Endothelial cell of umbilical vein (primary cell): ENCODE data around the gene KCTD6. TPM values are rescaled to one million over a fixed set of nuclear protein-coding genes. Genes with fewer than 3 reads are reported as not detected.

Experiments
- BruUV-seq: library from RNA; stranded (reverse); fragments of 400-500 nt; replicated peaks from 2 replicates; lab custom pipeline; 2021; lab: Mats Ljungman, UMichigan
- CTCF ChIA-PET: fragments of 300-600, 350-600 bp; sonication (Branson Sonifier 250); formaldehyde crosslinking; loops from one replicate; lab custom pipeline; 2021; ENCODE audit warnings: antibody characterized with exemption, inconsistent platforms; lab: Charles Lee
- POLR2A ChIA-PET: fragments of 300-600, 350-600 bp; sonication (Branson Sonifier 250); formaldehyde crosslinking; loops from one replicate; lab custom pipeline; 2021; ENCODE audit warnings: antibody characterized with exemption, inconsistent platforms; lab: Charles Lee
- DNase-seq: peaks from one replicate; pipeline ENCODE4 v3.0.0-alpha.2; 2011; ENCODE audit warnings: low read depth, low spot score
- FAIRE-seq: peaks from 2 replicates; lab custom pipeline; 2011; peaks lifted over from hg19 to GRCh38; lab: Jason Lieb, UNC
- H2AFZ ChIP-seq: 2 replicates; pipeline ENCODE4 v1.6.0; 2012; ENCODE audit warnings: low read depth, low read length, control low read depth, inconsistent platforms
- H3K27ac ChIP-seq: 2 replicates; pipeline ENCODE4 v1.5.1; 2011; ENCODE audit warnings: low read depth, mild to moderate bottlenecking, control low read depth, low read length, moderate library complexity; ENCODE audit not compliant: insufficient read depth
- H3K27me3 ChIP-seq, 2 experiments: 2 replicates each; pipeline versions ENCODE4 v1.6.0 to v1.6.1; 2011; ENCODE audit warnings: low read length in 2 of 2, mixed read lengths in 1 of 2; ENCODE audit not compliant: control insufficient read depth in 2 of 2, insufficient read depth in 2 of 2
- H3K36me3 ChIP-seq, 2 experiments: 2 replicates in 1 of 2; 3 replicates in 1 of 2; pipeline ENCODE4 v1.5.1; 2011; ENCODE audit warnings: low read length in 2 of 2, mild to moderate bottlenecking in 1 of 2, moderate library complexity in 1 of 2; ENCODE audit not compliant: control insufficient read depth in 2 of 2, insufficient read depth in 2 of 2; ENCODE audit errors: extremely low read depth in 1 of 2
- H3K4me1 ChIP-seq: 3 replicates; pipeline ENCODE4 v1.5.1; 2011; ENCODE audit warnings: mild to moderate bottlenecking, low read length; ENCODE audit not compliant: control insufficient read depth, insufficient read depth; ENCODE audit errors: extremely low read depth
- H3K4me2 ChIP-seq: 2 replicates; pipeline ENCODE4 v1.6.1; 2011; ENCODE audit warnings: low read length, control low read depth, mixed read lengths; ENCODE audit not compliant: insufficient read depth
- H3K4me3 ChIP-seq, 3 experiments: fragments of 200-600 bp in 1 of 3; sonication (generic), shearing (Covaris generic) in 1 of 3; replicated peaks in 1 of 3; 2 replicates each; pipeline ENCODE4 v1.5.1; 2011 to 2016; ENCODE audit warnings: control low read depth in 3 of 3, low read length in 3 of 3, mild to moderate bottlenecking in 2 of 3, inconsistent platforms in 1 of 3, low read depth in 1 of 3, moderate library complexity in 1 of 3; ENCODE audit not compliant: insufficient read depth in 1 of 3
- H3K79me2 ChIP-seq: 2 replicates; pipeline ENCODE4 v1.6.0; 2012; ENCODE audit warnings: low read length, inconsistent platforms; ENCODE audit not compliant: control insufficient read depth, insufficient read depth
- H3K9ac ChIP-seq: replicated peaks from 2 replicates; pipeline ENCODE3; 2011; ENCODE audit warnings: low read length, control low read depth; ENCODE audit not compliant: insufficient read depth; ENCODE audit errors: extremely low read depth
- H3K9me1 ChIP-seq: replicated peaks from 3 replicates; pipeline ENCODE4 v1.6.0; 2011; ENCODE audit warnings: mild to moderate bottlenecking, low read length; ENCODE audit not compliant: control insufficient read depth, insufficient read depth; ENCODE audit errors: extremely low read depth
- H3K9me3 ChIP-seq: replicated peaks from 2 replicates; pipeline ENCODE4 v1.5.1; 2012; ENCODE audit warnings: low read length, inconsistent platforms; ENCODE audit not compliant: control insufficient read depth, insufficient read depth
- H4K20me1 ChIP-seq: replicated peaks from 2 replicates; pipeline ENCODE3; 2011; ENCODE audit warnings: mild to moderate bottlenecking, low read length; ENCODE audit not compliant: control insufficient read depth, insufficient read depth; ENCODE audit errors: extremely low read depth
- CTCF ChIP-seq, 2 donors: IDR thresholded peaks; 1 replicate in 1 of 2; 2 replicates in 1 of 2; pipeline ENCODE4 v1.5.1; 2011; ENCODE audit warnings: low read length in 2 of 2, mild to moderate bottlenecking in 2 of 2, moderate library complexity in 2 of 2, control low read depth in 1 of 2, inconsistent platforms in 1 of 2, low read depth in 1 of 2; ENCODE audit not compliant: insufficient read depth in 1 of 2; ENCODE audit errors: extremely low read depth in 1 of 2
- MAX ChIP-seq: IDR thresholded peaks from 2 replicates; pipeline ENCODE4 v1.6.1; 2011; ENCODE audit not compliant: insufficient read depth, insufficient read length
- dilution Hi-C: fragments of 300-500 bp; cut with MboI; formaldehyde crosslinking; loops from one replicate; pipeline ENCODE4 v1.15.0; 2019; ENCODE audit warnings: low sequenced_read_pairs; ENCODE audit not compliant: extremely low pct_ligation_motif_present
- intact Hi-C: fragments of 100-400 bp; cut with micrococcal nuclease; formaldehyde crosslinking; loops from one replicate; pipeline ENCODE4 v1.10.0; 2022
- polyA plus RNA-seq, 4 experiments: library from polyadenylated mRNA; depleted of rRNA in 3 of 4; stranded (reverse) in 3 of 4; unstranded in 1 of 4; fragments of >200 nt; gene quantifications; 2 replicates each; pipeline versions ENCODE4 v1.2.1 to v1.2.3, GENCODE V29; 2011 to 2012; ENCODE audit warnings: missing spikeins in 1 of 4
- total RNA-seq: library from RNA; stranded (reverse); gene quantifications from 2 replicates; pipeline ENCODE4 v1.2.3, GENCODE V29; 2021

KCTD6 gene
- total and polyA plus RNA-seq, 2 donors (not counting 3 experiments of a cell fraction or from before 2014, with no cell fraction given), result 6.4 TPM

GRCh38 chr3:58532794-58533220, 40.9 kb downstream of the KCTD6 start:
- Histone ChIP-seq H4K20me1 (no peaks in the 10 kb centered on the region), H3K9ac (no peak overlapping the region), H3K4me1 (peaks cover 21% of the 10 kb centered on the region), H3K9me1 (no peaks in the 10 kb centered on the region), H3K27me3 (no peaks in the 10 kb centered on the region), H3K9me3 (no peaks in the 10 kb centered on the region), H3K36me3 (no peaks in the 10 kb centered on the region), H3K4me2 (no peak overlapping the region), H2AFZ (no peak overlapping the region), H3K27ac (no peak overlapping the region), H3K79me2 (no peaks in the 10 kb centered on the region), H3K4me3 (no peak overlapping the region)
- dilution Hi-C loops, result no loop called here
- intact Hi-C loops, result loop anchor here (1.0 to 2.0 kb wide), 6 partner anchors 42 to 227 kb away; partner anchors contain the start of genes HTD2, PDHB and RPP14
- ChIA-PET CTCF (interaction anchor here (2.0 to 3.6 kb wide), 2 partner anchors 69 to 226 kb away, joined by 12 to 18 read pairs; partner anchors contain the start of genes HTD2 and RPP14), POLR2A (no interaction called here)
- TF ChIP-seq MAX, result no peak
- peak; percentile 90 to 91 for TF ChIP-seq CTCF (IDR thresholded peaks at IDR 0.05; ENCODE audit: extremely low read depth in 1 of 2, insufficient read depth in 1 of 2, low read depth in 1 of 2, low read length in 2 of 2)
- DNase-seq (peak; percentile 55), FAIRE-seq (peak; percentile 82)
- no TSS peak for BruUV-seq
